KOPT-K1 (cell line): Measurements from ENCODE around the gene CASKIN2.
A peak's percentile ranks its signal among the peaks of the same experiment; 100 is the strongest.

Experiments
- H3K27ac ChIP-seq: fragments of 200-600 bp; sonication (generic); 2 replicates; pipeline ENCODE4 v1.5.1; 2016; ENCODE audit warnings: antibody characterized with exemption, mild to moderate bottlenecking, low read depth, low read length; ENCODE audit not compliant: poor library complexity, severe bottlenecking
- H3K36me3 ChIP-seq: fragments of 200-600 bp; sonication (generic); 2 replicates; pipeline ENCODE4 v1.5.1; 2017; ENCODE audit warnings: antibody characterized with exemption, mild to moderate bottlenecking, low read length, moderate library complexity; ENCODE audit not compliant: insufficient read depth
- H3K9me3 ChIP-seq: fragments of 200-600 bp; sonication (generic); 2 replicates; pipeline ENCODE4 v1.5.1; 2017; ENCODE audit warnings: antibody characterized with exemption, low read length, mild to moderate bottlenecking; ENCODE audit not compliant: insufficient read depth, poor library complexity, severe bottlenecking

Gene CASKIN2

GRCh38 chr17:75496005-75496404 is 19.3 kb downstream of the CASKIN2 start:
- Histone ChIP-seq H3K36me3 (peaks cover 100% of the 10 kb centered on the region), H3K27ac (no peak overlapping the region), H3K9me3 (no peaks in the 10 kb centered on the region)

GRCh38 chr17:75494326-75494877 is 20.9 kb downstream of the CASKIN2 start:
- Histone ChIP-seq H3K27ac (no peak overlapping the region), H3K36me3 (peaks cover 95% of the 10 kb centered on the region), H3K9me3 (no peaks in the 10 kb centered on the region)

GRCh38 chr17:75493476-75494129 is 21.7 kb downstream of the CASKIN2 start:
- Histone ChIP-seq H3K36me3 (peaks cover 87% of the 10 kb centered on the region), H3K9me3 (no peaks in the 10 kb centered on the region), H3K27ac (no peak overlapping the region)

GRCh38 chr17:75492555-75493168 is 22.7 kb downstream of the CASKIN2 start:
- Histone ChIP-seq H3K36me3 (peaks cover 78% of the 10 kb centered on the region), H3K27ac (no peak overlapping the region), H3K9me3 (no peaks in the 10 kb centered on the region)

- Histone ChIP-seq H3K9me3 (no peaks in the 10 kb centered on the region), H3K36me3 (peaks cover 68% of the 10 kb centered on the region), H3K27ac (no peak overlapping the region)
Measured at GRCh38 chr17:75491680-75492079, 23.7 kb downstream of the CASKIN2 start.

- H3K27ac ChIP-seq, result no peak overlapping the region
Measured at GRCh38 chr17:75490953-75491649, 24.2 kb downstream of the CASKIN2 start.

GRCh38 chr17:75490173-75490743 is 25.1 kb downstream of the CASKIN2 start:
- Histone ChIP-seq H3K27ac (no peak overlapping the region), H3K36me3 (peaks cover 54% of the 10 kb centered on the region), H3K9me3 (no peaks in the 10 kb centered on the region)

More at GRCh38 chr17:75490953-75491649, 24.2 kb downstream of the CASKIN2 start:
- no peaks in the 10 kb centered on the region for H3K9me3 ChIP-seq
- H3K36me3 ChIP-seq, result peaks cover 62% of the 10 kb centered on the region

GRCh38 chr17:75489511-75489955 is 25.8 kb downstream of the CASKIN2 start:
- Histone ChIP-seq H3K27ac (peak overlapping the region; percentile 86), H3K36me3 (peaks cover 47% of the 10 kb centered on the region), H3K9me3 (no peaks in the 10 kb centered on the region)

GRCh38 chr17:75488693-75489510 is 26.4 kb downstream of the CASKIN2 start:
- H3K27ac ChIP-seq, result peak overlapping the region; percentile 86
- peaks cover 40% of the 10 kb centered on the region for H3K36me3 ChIP-seq
- no peaks in the 10 kb centered on the region for H3K9me3 ChIP-seq

GRCh38 chr17:75487351-75488070 is 27.8 kb downstream of the CASKIN2 start:
- no peaks in the 10 kb centered on the region for H3K9me3 ChIP-seq
- peaks cover 27% of the 10 kb centered on the region for H3K36me3 ChIP-seq
- H3K27ac ChIP-seq, result peak overlapping the region; percentile 86

- Histone ChIP-seq H3K36me3 (peaks cover 21% of the 10 kb centered on the region), H3K27ac (peak overlapping the region; percentile 86), H3K9me3 (no peaks in the 10 kb centered on the region)
Measured at GRCh38 chr17:75486951-75487350, 28.4 kb downstream of the CASKIN2 start.

GRCh38 chr17:75486151-75486550 is 29.2 kb downstream of the CASKIN2 start:
- H3K27ac ChIP-seq, result peak overlapping the region; percentile 86

GRCh38 chr17:75485688-75486087 is 29.6 kb downstream of the CASKIN2 start:
- Histone ChIP-seq H3K36me3 (peaks cover 16% of the 10 kb centered on the region; the same call in 1 of the 2 replicates), H3K9me3 (no peaks in the 10 kb centered on the region), H3K27ac (no peak overlapping the region)

More at GRCh38 chr17:75486151-75486550, 29.2 kb downstream of the CASKIN2 start:
- H3K36me3 ChIP-seq, result peaks cover 16% of the 10 kb centered on the region; the same call in 1 of the 2 replicates
- H3K9me3 ChIP-seq, result no peaks in the 10 kb centered on the region
